Endodermal cell (in vitro differentiated cells): ENCODE results near the gene ZNF805. TPM values are rescaled to one million over a fixed set of nuclear protein-coding genes. Genes with fewer than 3 reads are reported as not detected.
A peak's percentile ranks its signal among the peaks of the same experiment; 100 is the strongest.

ENCODE experiments used
- DNase-seq: peaks from one replicate; pipeline ENCODE4 v3.0.0-alpha.2; 2017
- H3K27ac ChIP-seq: 2 replicates; pipeline ENCODE4 v1.5.1; 2013; ENCODE audit warnings: mild to moderate bottlenecking, low read depth, low read length, moderate library complexity
- H3K27me3 ChIP-seq: 2 replicates; pipeline ENCODE4 v1.6.1; 2013; ENCODE audit warnings: mild to moderate bottlenecking, low read length, moderate library complexity; ENCODE audit not compliant: insufficient read depth, control insufficient read depth, poor library complexity, severe bottlenecking
- H3K36me3 ChIP-seq: 2 replicates; pipeline ENCODE4 v1.7.0; 2013; ENCODE audit warnings: mild to moderate bottlenecking, low read length, moderate library complexity; ENCODE audit not compliant: control insufficient read depth, insufficient read depth
- H3K4me1 ChIP-seq: one replicate; pipeline ENCODE4 v1.7.0; 2013; ENCODE audit warnings: low read length; ENCODE audit not compliant: control insufficient read depth, insufficient read depth
- H3K4me3 ChIP-seq: 2 replicates; pipeline ENCODE4 v1.5.1; 2013; ENCODE audit warnings: mild to moderate bottlenecking, low read length, moderate library complexity
- H3K9ac ChIP-seq: 2 replicates; pipeline ENCODE4 v1.6.1; 2013; ENCODE audit warnings: mild to moderate bottlenecking, low read length, moderate library complexity; ENCODE audit not compliant: poor library complexity, severe bottlenecking; ENCODE audit errors: extremely low read depth
- H3K9me3 ChIP-seq: 2 replicates; pipeline ENCODE4 v1.6.1; 2013; ENCODE audit warnings: mild to moderate bottlenecking, low read length, moderate library complexity; ENCODE audit not compliant: control insufficient read depth
- H3K27ac Mint-ChIP-seq: 2 replicates; pipeline ENCODE4 v1.8.0; 2020; ENCODE audit warnings: mixed read lengths
- H3K27me3 Mint-ChIP-seq: 2 replicates; pipeline ENCODE4 v1.8.0; 2021; ENCODE audit warnings: mild to moderate bottlenecking, mixed read lengths; ENCODE audit not compliant: insufficient read depth
- H3K36me3 Mint-ChIP-seq: 2 replicates; pipeline ENCODE4 v1.8.0; 2020; ENCODE audit warnings: low read depth, mixed read lengths
- H3K4me1 Mint-ChIP-seq: 2 replicates; pipeline ENCODE4 v1.8.0; 2020; ENCODE audit warnings: mixed read lengths
- H3K4me3 Mint-ChIP-seq: 2 replicates; pipeline ENCODE4 v1.8.0; 2020; ENCODE audit warnings: mild to moderate bottlenecking, moderate library complexity, mixed read lengths
- H3K9me3 Mint-ChIP-seq: 2 replicates; pipeline ENCODE4 v1.8.0; 2020; ENCODE audit warnings: mild to moderate bottlenecking, mixed read lengths
- WGBS, 2 experiments: methylation state at CpG; one replicate each; pipeline versions ENCODE4 v1.1.5 to v1.1.7; 2013; ENCODE audit warnings: missing lambda C conversion rate in 2 of 2, mixed read lengths in 1 of 2; ENCODE audit not compliant: insufficient coverage in 1 of 2, insufficient read length in 1 of 2; 5-methylcytosine and 5-hydroxymethylcytosine counted together
- total RNA-seq, 2 donors: library from RNA; stranded (reverse); fragmentation: NEBNext Ultra II Directional in 1 of 2; extraction: Animal tissue kit (Norgen Biotek cat#: 25700) in 1 of 2; gene quantifications; 2 replicates in 1 of 2; 3 replicates in 1 of 2; pipeline ENCODE4 v1.2.1, GENCODE V29; 2021
- TF ChIP-seq, protein P1 (sequence below): fragments of 200-600 bp; sonication (generic); conservative IDR thresholded peaks from 2 replicates; pipeline ENCODE4 v1.5.0; 2021; ENCODE audit warnings: antibody characterized with exemption, mild to moderate bottlenecking

Gene ZNF805
- total RNA-seq, 2 donors from 2014 or later = 16.6 to 21.1 TPM

DNA sequence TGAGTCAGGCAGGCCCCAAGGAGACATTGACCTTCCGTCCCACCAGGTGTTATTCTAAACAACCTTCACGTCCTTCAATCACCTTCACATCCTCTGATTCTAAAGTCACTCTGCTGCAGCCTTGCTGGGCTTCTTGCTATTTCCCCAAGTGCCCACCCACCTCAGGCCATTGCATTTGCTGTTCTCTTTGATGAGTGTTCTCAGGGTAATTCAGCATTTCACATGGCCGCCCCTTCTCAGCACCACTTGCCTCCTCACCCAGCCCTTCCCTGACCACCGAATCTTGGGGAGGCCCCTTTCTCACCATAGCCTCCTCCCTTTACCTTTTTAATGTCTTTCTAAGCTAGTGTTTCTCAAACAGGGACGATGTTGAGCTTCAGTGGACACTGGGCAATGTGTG is 4.6 kb downstream of the ZNF805 start:
- H3K36me3 Mint-ChIP-seq = peaks cover 52% of the 10 kb centered on the region
- no peak overlapping the region for H3K4me3 Mint-ChIP-seq
- TF ChIP-seq, protein P1, sequence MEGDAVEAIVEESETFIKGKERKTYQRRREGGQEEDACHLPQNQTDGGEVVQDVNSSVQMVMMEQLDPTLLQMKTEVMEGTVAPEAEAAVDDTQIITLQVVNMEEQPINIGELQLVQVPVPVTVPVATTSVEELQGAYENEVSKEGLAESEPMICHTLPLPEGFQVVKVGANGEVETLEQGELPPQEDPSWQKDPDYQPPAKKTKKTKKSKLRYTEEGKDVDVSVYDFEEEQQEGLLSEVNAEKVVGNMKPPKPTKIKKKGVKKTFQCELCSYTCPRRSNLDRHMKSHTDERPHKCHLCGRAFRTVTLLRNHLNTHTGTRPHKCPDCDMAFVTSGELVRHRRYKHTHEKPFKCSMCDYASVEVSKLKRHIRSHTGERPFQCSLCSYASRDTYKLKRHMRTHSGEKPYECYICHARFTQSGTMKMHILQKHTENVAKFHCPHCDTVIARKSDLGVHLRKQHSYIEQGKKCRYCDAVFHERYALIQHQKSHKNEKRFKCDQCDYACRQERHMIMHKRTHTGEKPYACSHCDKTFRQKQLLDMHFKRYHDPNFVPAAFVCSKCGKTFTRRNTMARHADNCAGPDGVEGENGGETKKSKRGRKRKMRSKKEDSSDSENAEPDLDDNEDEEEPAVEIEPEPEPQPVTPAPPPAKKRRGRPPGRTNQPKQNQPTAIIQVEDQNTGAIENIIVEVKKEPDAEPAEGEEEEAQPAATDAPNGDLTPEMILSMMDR = no peak
- H3K9ac ChIP-seq = no peak overlapping the region
- H3K36me3 ChIP-seq = peaks cover 43% of the 10 kb centered on the region
- no peaks in the 10 kb centered on the region for H3K4me1 ChIP-seq
- 94 to 96% methylated on average over 4 to 5 of the region's 5 CpGs for WGBS, 2 experiments
- H3K27me3 Mint-ChIP-seq = no peaks in the 10 kb centered on the region
- DNase-seq = no peak
- H3K9me3 ChIP-seq = no peaks in the 10 kb centered on the region
- no peak overlapping the region for H3K4me3 ChIP-seq
- H3K4me1 Mint-ChIP-seq = peaks cover 9% of the 10 kb centered on the region
- no peaks in the 10 kb centered on the region for H3K9me3 Mint-ChIP-seq
- H3K27ac ChIP-seq = no peak overlapping the region
- no peaks in the 10 kb centered on the region for H3K27me3 ChIP-seq
- H3K27ac Mint-ChIP-seq = no peak overlapping the region

DNA sequence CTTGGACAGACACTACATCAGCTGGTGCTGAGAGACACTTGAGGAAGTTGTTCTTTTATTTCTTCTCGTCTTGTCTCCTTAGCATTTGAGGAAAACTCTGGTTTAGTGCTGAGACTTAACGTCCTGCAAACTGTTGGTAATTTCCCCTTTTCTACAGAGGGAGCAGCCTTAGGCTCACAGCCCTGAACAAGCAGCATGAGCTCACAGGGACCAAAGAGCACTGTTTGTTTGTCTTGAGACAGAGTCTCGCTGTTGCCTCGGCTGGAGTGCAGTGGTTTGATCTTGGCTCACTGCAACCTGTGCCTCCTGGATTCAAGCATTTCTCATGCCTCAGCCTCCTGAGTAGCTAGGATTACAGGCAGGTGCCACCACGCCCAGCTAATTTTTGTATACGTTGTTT is 5.5 kb downstream of the ZNF805 start:
- H3K36me3 ChIP-seq = peaks cover 49% of the 10 kb centered on the region
- no peaks in the 10 kb centered on the region for H3K27me3 Mint-ChIP-seq
- no peak overlapping the region for H3K4me3 ChIP-seq
- H3K4me1 ChIP-seq = no peaks in the 10 kb centered on the region
- no peaks in the 10 kb centered on the region for H3K9me3 ChIP-seq
- H3K9ac ChIP-seq = no peak overlapping the region
- H3K36me3 Mint-ChIP-seq = peaks cover 61% of the 10 kb centered on the region
- no peak overlapping the region for H3K27ac ChIP-seq
- H3K4me3 Mint-ChIP-seq = no peak overlapping the region
- WGBS, 2 experiments = 94 to 95% methylated on average over 5 to 6 of the region's 6 CpGs
- H3K27ac Mint-ChIP-seq = no peak overlapping the region
- no peaks in the 10 kb centered on the region for H3K9me3 Mint-ChIP-seq
- TF ChIP-seq, protein P1 = no peak
- no peaks in the 10 kb centered on the region for H3K27me3 ChIP-seq
- H3K4me1 Mint-ChIP-seq = peaks cover 9% of the 10 kb centered on the region
- no peak for DNase-seq

DNA sequence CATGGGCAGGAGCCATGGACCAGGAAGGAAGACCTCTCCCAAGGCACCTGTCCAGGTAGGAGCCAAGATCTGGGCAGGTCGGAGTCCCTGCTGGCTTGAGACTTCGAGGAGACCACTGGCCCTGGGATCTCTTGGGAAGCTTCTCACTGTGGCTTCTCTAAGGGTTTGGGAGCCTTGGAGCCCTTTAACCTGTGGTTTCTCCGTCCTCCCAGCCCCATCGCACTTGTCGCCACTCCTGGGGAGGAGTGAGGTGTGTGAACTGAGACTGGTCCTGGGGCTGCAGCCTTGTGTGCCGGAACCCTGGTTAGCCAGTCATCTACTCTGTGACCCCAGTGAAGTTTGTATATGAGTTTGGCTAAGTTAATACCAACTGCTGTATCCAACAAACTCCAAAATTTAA is 8.2 kb downstream of the ZNF805 start:
- Histone ChIP-seq H3K9ac (no peak overlapping the region), H3K27ac (no peak overlapping the region), H3K27me3 (no peaks in the 10 kb centered on the region), H3K36me3 (peaks cover 67% of the 10 kb centered on the region), H3K4me1 (no peaks in the 10 kb centered on the region), H3K9me3 (no peaks in the 10 kb centered on the region), H3K4me3 (no peak overlapping the region)
- Mint-ChIP-seq H3K27me3 (no peaks in the 10 kb centered on the region), H3K4me1 (peaks cover 6% of the 10 kb centered on the region), H3K9me3 (no peaks in the 10 kb centered on the region), H3K36me3 (peaks cover 69% of the 10 kb centered on the region), H3K4me3 (no peak overlapping the region), H3K27ac (no peak overlapping the region)
- 88 to 94% methylated on average over 4 to 6 of the region's 6 CpGs for WGBS, 2 experiments
- TF ChIP-seq, protein P1 = no peak
- DNase-seq = peak; percentile 13
